Head of caudate nucleus (tissue), 42 donors: Measurements from ENCODE around the gene BRD4.

ENCODE experiments used
- DNase-seq, 42 donors: peaks; one replicate each; pipeline versions ENCODE4 v3.0.0 to v3.0.0-alpha.2; 2020 to 2021; ENCODE audit warnings: mixed read lengths in 7 of 42
- intact Hi-C: fragments of 100-400 bp; cut with DNase I; formaldehyde crosslinking; loops from one replicate; pipeline ENCODE4 v1.15.0; 2022

The BRD4 gene

DNA sequence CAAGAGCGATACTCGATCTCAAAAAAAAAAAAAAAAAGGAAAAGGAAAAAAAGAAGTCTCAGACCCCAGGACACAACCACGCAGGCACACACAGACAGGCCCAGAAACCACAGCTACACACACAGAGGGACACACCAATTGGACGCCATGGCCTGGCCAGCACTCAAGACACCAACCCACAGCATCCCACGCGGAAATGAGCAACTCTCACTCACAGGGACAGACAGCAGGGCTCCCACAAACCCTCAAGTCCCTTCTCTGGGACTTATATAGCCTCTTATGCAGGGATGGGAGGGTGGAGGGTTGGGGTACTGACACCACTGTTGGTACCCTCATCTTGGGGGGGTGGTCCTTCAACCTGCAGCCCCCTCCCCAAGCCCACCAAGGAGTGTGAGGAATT lies 137.4 kb downstream of the BRD4 start:
- DNase-seq: no peak
- intact Hi-C loops: no loop called here

DNA sequence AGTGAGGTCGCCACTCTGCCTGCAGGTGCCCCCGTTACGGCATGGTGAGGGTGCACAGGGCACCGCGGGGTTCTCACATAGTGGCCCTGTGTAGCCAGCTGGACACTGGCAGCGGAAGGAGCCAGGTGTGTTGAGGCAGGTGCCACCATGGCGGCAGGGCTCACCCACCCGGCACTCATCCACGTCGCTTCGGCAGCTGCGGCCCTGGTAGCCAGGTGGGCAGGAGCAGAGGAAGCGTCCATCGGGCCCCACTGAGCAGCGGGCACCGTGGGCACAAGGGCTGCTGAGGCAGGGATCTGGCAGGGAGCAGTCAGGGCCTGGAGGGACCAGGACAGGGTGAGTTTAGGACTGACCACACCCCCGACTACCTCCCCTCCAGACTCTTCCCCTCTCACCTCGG lies 140.4 kb downstream of the BRD4 start:
- intact Hi-C loops: no loop called here
- DNase-seq: no peak

DNA sequence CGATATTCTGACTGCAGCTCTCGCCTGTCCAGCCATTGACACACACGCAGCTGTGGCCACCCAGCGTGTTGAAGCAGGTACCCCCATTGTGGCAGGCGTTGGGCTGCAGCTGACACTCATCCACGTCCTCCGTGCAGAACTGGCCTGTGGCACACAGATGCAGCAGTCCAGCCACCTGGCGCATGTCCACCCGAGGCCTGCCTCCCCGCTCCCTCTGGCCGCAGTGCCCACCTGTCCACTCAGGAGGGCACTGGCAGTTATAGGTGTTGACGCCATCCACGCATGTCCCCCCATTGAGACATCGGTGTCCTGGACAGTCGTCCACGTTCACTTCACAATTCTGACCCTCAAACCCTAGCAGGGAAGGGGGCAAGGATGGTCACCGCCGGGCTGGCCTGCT lies 140.8 kb downstream of the BRD4 start:
- intact Hi-C loops: no loop called here
- no peak for DNase-seq

DNA sequence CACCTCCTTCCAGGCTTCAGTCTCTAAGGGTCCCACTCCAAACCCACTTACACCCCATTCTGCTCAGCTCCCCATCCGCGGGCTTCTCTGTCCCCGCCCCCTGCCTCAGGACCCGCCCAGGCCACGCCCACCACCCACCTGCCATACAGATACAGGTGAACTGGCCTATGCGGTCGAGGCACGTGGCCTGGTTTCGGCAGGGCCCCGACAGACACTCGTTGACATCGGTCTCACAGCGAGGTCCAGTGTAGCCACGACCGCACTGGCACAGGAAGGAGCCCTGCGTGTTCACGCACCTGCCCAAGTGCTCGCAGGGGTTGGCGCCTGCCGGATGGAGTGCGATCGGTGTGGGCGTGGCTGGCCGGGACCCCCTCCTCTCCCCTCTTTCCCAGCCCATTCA lies 143.5 kb downstream of the BRD4 start:
- intact Hi-C loops: no loop called here

DNA sequence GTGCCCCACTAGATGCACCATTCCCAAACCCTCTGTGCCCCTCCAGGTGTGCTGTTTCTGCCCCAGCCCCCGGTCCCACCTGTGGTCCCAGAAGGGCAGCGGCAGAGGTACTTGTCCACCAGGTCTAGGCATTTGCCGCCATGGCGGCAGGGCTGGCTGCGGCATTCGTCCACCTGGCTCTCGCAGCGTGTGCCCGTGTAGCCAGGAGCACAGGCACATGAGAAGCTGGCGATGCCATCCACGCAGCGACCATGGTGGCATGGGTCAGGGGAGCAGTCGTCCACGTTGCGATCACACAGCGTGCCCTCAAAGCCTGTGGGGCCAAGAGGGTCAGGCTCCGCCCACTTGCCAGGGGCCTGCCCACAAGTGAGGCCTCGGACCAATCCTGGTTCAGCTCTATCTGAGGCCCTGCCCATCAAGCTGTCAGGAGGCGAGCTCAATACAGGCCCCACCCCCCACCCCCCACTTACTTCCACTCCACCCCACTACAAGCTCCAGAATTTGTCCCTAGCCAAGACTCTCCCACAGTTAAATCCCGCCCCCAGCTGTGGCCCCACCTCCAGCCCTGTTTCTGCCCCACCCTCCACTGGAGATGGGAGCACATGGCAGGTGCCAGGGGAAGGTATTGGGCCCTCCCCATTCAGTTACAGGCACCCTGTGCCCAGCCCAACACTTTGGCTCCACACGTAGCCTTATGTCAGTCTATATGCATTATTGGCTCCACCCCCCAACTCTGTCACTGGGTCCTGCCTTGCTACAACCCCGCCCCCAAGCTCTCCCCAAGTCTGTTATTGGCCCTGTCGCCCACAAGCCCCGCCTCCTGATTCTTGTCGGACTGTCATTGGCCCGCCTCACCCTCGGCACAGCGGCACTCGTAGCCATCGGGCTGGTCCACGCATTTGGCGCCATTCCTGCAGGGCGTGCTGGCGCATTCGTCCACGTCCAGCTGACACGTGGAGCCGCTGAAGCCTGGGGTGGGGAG lies 145.0 kb downstream of the BRD4 start:
- DNase-seq: no peak
- intact Hi-C loops: no loop called here

More for the DNA sequence above, 143.5 kb downstream of the BRD4 start:
- DNase-seq: no peak
